HepG2 (cell line): ENCODE data around the gene KCTD19. TPM values are rescaled to one million over a fixed set of nuclear protein-coding genes. Genes with fewer than 3 reads are reported as not detected.

Experiments
- ATF2 ChIP-seq: sonication (generic); formaldehyde crosslinking; IDR thresholded peaks from 2 replicates; pipeline ENCODE4 v1.4.0; 2020; ENCODE audit warnings: missing genetic modification reagents
- BRF2 ChIP-seq: sonication (generic); formaldehyde crosslinking; IDR thresholded peaks from 2 replicates; pipeline ENCODE4 v1.8.1; 2022; ENCODE audit warnings: mild to moderate bottlenecking, missing genetic modification reagents
- CHD4 ChIP-seq: fragments of 200-600 bp; sonication (generic); IDR thresholded peaks from 2 replicates; pipeline ENCODE4 v1.7.0; 2017; ENCODE audit warnings: mild to moderate bottlenecking, low read length, borderline replicate concordance
- EEA1 ChIP-seq: sonication (generic); formaldehyde crosslinking; IDR thresholded peaks from 2 replicates; pipeline ENCODE4 v1.5.1; 2020; ENCODE audit warnings: mild to moderate bottlenecking, missing genetic modification reagents, borderline replicate concordance
- ERF ChIP-seq: IDR thresholded peaks from 2 replicates; pipeline ENCODE4 v1.6.1; 2018; ENCODE audit warnings: missing biosample characterization, missing genetic modification reagents
- FOXC1 ChIP-seq: sonication (generic); formaldehyde crosslinking; IDR thresholded peaks from 2 replicates; pipeline ENCODE4 v1.8.0; 2022; ENCODE audit warnings: mild to moderate bottlenecking, missing genetic modification reagents, borderline replicate concordance
- HNRNPH1 ChIP-seq: fragments of 200-400 bp; formaldehyde crosslinking; optimal IDR thresholded peaks from 2 replicates; pipeline ENCODE3; 2017; ENCODE audit warnings: mild to moderate bottlenecking, low read depth, low read length
- KDM6A ChIP-seq: IDR thresholded peaks from 2 replicates; pipeline ENCODE4 v1.6.1; 2016; ENCODE audit warnings: low read depth
- MYPOP ChIP-seq: sonication (generic); formaldehyde crosslinking; IDR thresholded peaks from 2 replicates; pipeline ENCODE4 v1.8.1; 2023; ENCODE audit warnings: mild to moderate bottlenecking, moderate library complexity, missing genetic modification reagents
- POGZ ChIP-seq: sonication (generic); formaldehyde crosslinking; IDR thresholded peaks from 2 replicates; pipeline ENCODE4 v1.4.0; 2020; ENCODE audit warnings: mild to moderate bottlenecking, missing genetic modification reagents
- SNAPC2 ChIP-seq: sonication (generic); formaldehyde crosslinking; IDR thresholded peaks from 2 replicates; pipeline ENCODE4 v1.8.1; 2022; ENCODE audit warnings: mild to moderate bottlenecking, missing genetic modification reagents
- ZBED4 ChIP-seq: sonication (generic); formaldehyde crosslinking; IDR thresholded peaks from 2 replicates; pipeline ENCODE4 v1.4.0; 2020; ENCODE audit warnings: missing genetic modification reagents, borderline replicate concordance
- ZBTB37 ChIP-seq: sonication (generic); formaldehyde crosslinking; IDR thresholded peaks from 2 replicates; pipeline ENCODE4 v1.4.0; 2020; ENCODE audit warnings: mild to moderate bottlenecking, missing genetic modification reagents
- ZFP91 ChIP-seq: sonication (generic); formaldehyde crosslinking; IDR thresholded peaks from 2 replicates; pipeline ENCODE4 v1.9.0; 2022; ENCODE audit warnings: missing genetic modification reagents, mild to moderate bottlenecking, borderline replicate concordance
- ZNF737 ChIP-seq: sonication (generic); formaldehyde crosslinking; IDR thresholded peaks from 2 replicates; pipeline ENCODE4 v1.5.0; 2020; ENCODE audit warnings: missing genetic modification reagents, mild to moderate bottlenecking, borderline replicate concordance
- ZSCAN9 ChIP-seq: IDR thresholded peaks from 2 replicates; pipeline ENCODE4 v1.6.1; 2016; ENCODE audit warnings: borderline replicate concordance
- polyA plus RNA-seq, 8 experiments: library from polyadenylated mRNA; depleted of rRNA in 3 of 8; stranded (reverse) in 7 of 8; unstranded in 1 of 8; fragments of >200 nt; fragmentation: Illumina TruSeq in 4 of 8; extraction: Trizol in 4 of 8; gene quantifications; 2 replicates each; pipeline versions ENCODE4 v1.2.1 to v1.2.3, GENCODE V29; 2011 to 2016; ENCODE audit warnings: low read depth in 4 of 8, missing spikeins in 1 of 8, mixed read lengths in 1 of 8; ENCODE audit not compliant: insufficient read depth in 1 of 8
- total RNA-seq, 5 experiments: library from RNA; depleted of rRNA; stranded (reverse); fragments of >200 nt; fragmentation: Illumina TruSeq; extraction: Trizol; gene quantifications; 2 replicates each; pipeline ENCODE4 v1.2.3, GENCODE V29; 2016; ENCODE audit warnings: low read depth in 1 of 5

The KCTD19 gene
- total and polyA plus RNA-seq, 2 of the 13 experiments (the other 11 are each of a cell fraction or from before 2014, with no cell fraction given): not detected

GRCh38 chr16:67247192-67248072, 79.1 kb downstream of the KCTD19 start, which contains the start of gene FHOD1 (continued):
- no peak; the same call in 1 of the 2 replicates for TF ChIP-seq FOXC1 (CRISPR knock-in tag)
- peak; percentile 88; the same call in 1 of the 2 replicates for TF ChIP-seq BRF2 (CRISPR knock-in tag)
- no peak for TF ChIP-seq HNRNPH1
- TF ChIP-seq MYPOP (CRISPR knock-in tag): peak; percentile 32; the same call in 1 of the 2 replicates
- TF ChIP-seq CHD4: no peak
- peak; percentile 62; the same call in 1 of the 2 replicates for TF ChIP-seq ZFP91 (CRISPR knock-in tag)
- TF ChIP-seq POGZ (CRISPR knock-in tag): no peak
- no peak for TF ChIP-seq ZBTB37
- no peak; the same call in none of the 2 replicates for TF ChIP-seq ERF (CRISPR knock-in tag)
- peak; percentile 86 for TF ChIP-seq ZSCAN9 (CRISPR knock-in tag)
- TF ChIP-seq EEA1 (CRISPR knock-in tag): no peak
- no peak for TF ChIP-seq KDM6A
- peak; percentile 78; the same call in 1 of the 2 replicates for TF ChIP-seq SNAPC2 (CRISPR knock-in tag)
- TF ChIP-seq ATF2 (CRISPR knock-in tag): 0 out of 2 replicates have a peak, but pooled peaks have one; percentile 31
- no peak for TF ChIP-seq ZNF737
- peak; percentile 97 for TF ChIP-seq ZBED4 (CRISPR knock-in tag)
